ENCODE results near the gene ZNF879.

- no peak for TF ChIP-seq POLR2A (IDR thresholded peaks at IDR 0.05)
- no peak for TF ChIP-seq EP300 (IDR thresholded peaks at IDR 0.05)
- TF ChIP-seq, protein P1, sequence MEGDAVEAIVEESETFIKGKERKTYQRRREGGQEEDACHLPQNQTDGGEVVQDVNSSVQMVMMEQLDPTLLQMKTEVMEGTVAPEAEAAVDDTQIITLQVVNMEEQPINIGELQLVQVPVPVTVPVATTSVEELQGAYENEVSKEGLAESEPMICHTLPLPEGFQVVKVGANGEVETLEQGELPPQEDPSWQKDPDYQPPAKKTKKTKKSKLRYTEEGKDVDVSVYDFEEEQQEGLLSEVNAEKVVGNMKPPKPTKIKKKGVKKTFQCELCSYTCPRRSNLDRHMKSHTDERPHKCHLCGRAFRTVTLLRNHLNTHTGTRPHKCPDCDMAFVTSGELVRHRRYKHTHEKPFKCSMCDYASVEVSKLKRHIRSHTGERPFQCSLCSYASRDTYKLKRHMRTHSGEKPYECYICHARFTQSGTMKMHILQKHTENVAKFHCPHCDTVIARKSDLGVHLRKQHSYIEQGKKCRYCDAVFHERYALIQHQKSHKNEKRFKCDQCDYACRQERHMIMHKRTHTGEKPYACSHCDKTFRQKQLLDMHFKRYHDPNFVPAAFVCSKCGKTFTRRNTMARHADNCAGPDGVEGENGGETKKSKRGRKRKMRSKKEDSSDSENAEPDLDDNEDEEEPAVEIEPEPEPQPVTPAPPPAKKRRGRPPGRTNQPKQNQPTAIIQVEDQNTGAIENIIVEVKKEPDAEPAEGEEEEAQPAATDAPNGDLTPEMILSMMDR (IDR thresholded peaks at IDR 0.05) = no peak
These were observed 25.2 kb upstream of the ZNF879 start for GRCh38 chr5:178998441-178998840.
